ENCODE measurements around the gene XPR1.

XPR1 gene

GRCh38 chr1:180754453-180754852 is 122.6 kb downstream of the XPR1 start:
- no peak for DNase-seq (ENCODE audit: extremely low read depth, insufficient read length)
- no peaks in the 10 kb centered on the region for H3K36me3 ChIP-seq (ENCODE audit: control insufficient read depth, insufficient read depth, low read length)
- H3K4me3 ChIP-seq (replicated peaks; ENCODE audit: low read depth, low read length): no peak overlapping the region
- no peak for TF ChIP-seq CTCF (IDR thresholded peaks at IDR 0.05; ENCODE audit: insufficient read depth, low read length, poor library complexity, severe bottlenecking)
- H3K27me3 ChIP-seq (replicated peaks; ENCODE audit: control insufficient read depth, insufficient read depth, low read length): no peaks in the 10 kb centered on the region

DNA sequence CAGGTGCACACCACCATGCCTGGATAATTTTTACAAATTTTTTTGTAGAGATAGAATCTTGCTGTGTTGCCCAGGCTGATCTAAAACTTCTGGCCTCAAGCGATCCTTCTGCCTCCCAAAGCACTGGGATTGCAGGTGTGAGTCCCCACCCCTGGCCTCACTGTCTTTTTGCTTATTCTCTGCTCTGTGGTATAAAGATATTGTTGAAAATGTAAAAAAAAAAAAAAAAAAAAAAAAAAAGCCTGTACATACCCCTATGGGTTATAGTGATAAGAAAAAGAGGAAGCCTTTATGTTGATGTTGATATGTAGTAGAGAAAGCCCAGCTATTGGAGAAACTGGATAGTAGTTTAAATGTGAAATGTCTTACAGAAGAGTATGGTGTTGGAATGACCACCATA is 125.8 kb downstream of the XPR1 start:
- no peak for DNase-seq (ENCODE audit: extremely low read depth, insufficient read length)
- TF ChIP-seq CTCF (IDR thresholded peaks at IDR 0.05; ENCODE audit: insufficient read depth, low read length, poor library complexity, severe bottlenecking): no peak

GRCh38 chr1:180762796-180763195 is 131.0 kb downstream of the XPR1 start:
- no peak for DNase-seq (ENCODE audit: extremely low read depth, insufficient read length)
- TF ChIP-seq CTCF (IDR thresholded peaks at IDR 0.05; ENCODE audit: insufficient read depth, low read length, poor library complexity, severe bottlenecking): no peak
- Histone ChIP-seq H3K4me3 (replicated peaks; ENCODE audit: low read depth, low read length) (no peak overlapping the region), H3K27me3 (replicated peaks; ENCODE audit: control insufficient read depth, insufficient read depth, low read length) (no peaks in the 10 kb centered on the region), H3K36me3 (ENCODE audit: control insufficient read depth, insufficient read depth, low read length) (no peaks in the 10 kb centered on the region)

More for the DNA sequence above, 125.8 kb downstream of the XPR1 start:
- Histone ChIP-seq H3K27me3 (replicated peaks; ENCODE audit: control insufficient read depth, insufficient read depth, low read length) (no peaks in the 10 kb centered on the region), H3K36me3 (ENCODE audit: control insufficient read depth, insufficient read depth, low read length) (no peaks in the 10 kb centered on the region), H3K4me3 (replicated peaks; ENCODE audit: low read depth, low read length) (no peak overlapping the region)

- Histone ChIP-seq H3K36me3 (ENCODE audit: control insufficient read depth, insufficient read depth, low read length) (no peaks in the 10 kb centered on the region), H3K4me3 (replicated peaks; ENCODE audit: low read depth, low read length) (no peak overlapping the region), H3K27me3 (replicated peaks; ENCODE audit: control insufficient read depth, insufficient read depth, low read length) (no peaks in the 10 kb centered on the region)
- DNase-seq (ENCODE audit: extremely low read depth, insufficient read length): no peak
- no peak for TF ChIP-seq CTCF (IDR thresholded peaks at IDR 0.05; ENCODE audit: insufficient read depth, low read length, poor library complexity, severe bottlenecking)
Observed at GRCh38 chr1:180765151-180765550, 133.3 kb downstream of the XPR1 start.

- no peaks in the 10 kb centered on the region for H3K27me3 ChIP-seq (replicated peaks; ENCODE audit: control insufficient read depth, insufficient read depth, low read length)
- no peak overlapping the region for H3K4me3 ChIP-seq (replicated peaks; ENCODE audit: low read depth, low read length)
- DNase-seq (ENCODE audit: extremely low read depth, insufficient read length): no peak
- no peaks in the 10 kb centered on the region for H3K36me3 ChIP-seq (ENCODE audit: control insufficient read depth, insufficient read depth, low read length)
- no peak for TF ChIP-seq CTCF (IDR thresholded peaks at IDR 0.05; ENCODE audit: insufficient read depth, low read length, poor library complexity, severe bottlenecking)
Observed at GRCh38 chr1:180769889-180770288, 138.1 kb downstream of the XPR1 start.

GRCh38 chr1:180773210-180773865 is 141.5 kb downstream of the XPR1 start:
- no peak for TF ChIP-seq CTCF (IDR thresholded peaks at IDR 0.05; ENCODE audit: insufficient read depth, low read length, poor library complexity, severe bottlenecking)
- H3K36me3 ChIP-seq (ENCODE audit: control insufficient read depth, insufficient read depth, low read length): no peaks in the 10 kb centered on the region
- no peak for DNase-seq (ENCODE audit: extremely low read depth, insufficient read length)
- H3K4me3 ChIP-seq (replicated peaks; ENCODE audit: low read depth, low read length): no peak overlapping the region
- no peaks in the 10 kb centered on the region for H3K27me3 ChIP-seq (replicated peaks; ENCODE audit: control insufficient read depth, insufficient read depth, low read length)
